Cardiac fibroblast (primary cell): ENCODE data around the gene FUT9.

Source experiments
- DNase-seq, 2 donors: peaks; one replicate each; pipeline versions ENCODE4 v3.0.0 to v3.0.0-alpha.2; 2010; ENCODE audit warnings: low read depth in 2 of 2
- H3K4me3 ChIP-seq, 2 donors: replicated peaks in 1 of 2; 1 replicate in 1 of 2; 2 replicates in 1 of 2; pipeline ENCODE4 v1.5.1; 2011; ENCODE audit warnings: low read depth in 2 of 2, low read length in 2 of 2, mild to moderate bottlenecking in 2 of 2, moderate library complexity in 1 of 2
- TF ChIP-seq, protein P1 (sequence below): IDR thresholded peaks from one replicate; pipeline ENCODE4 v1.5.1; 2011; ENCODE audit warnings: low read depth, mild to moderate bottlenecking, low read length, inconsistent platforms

Gene FUT9

GRCh38 chr6:96075826-96076225 is 60.1 kb downstream of the FUT9 start:
- no peak for DNase-seq
- TF ChIP-seq, protein P1, sequence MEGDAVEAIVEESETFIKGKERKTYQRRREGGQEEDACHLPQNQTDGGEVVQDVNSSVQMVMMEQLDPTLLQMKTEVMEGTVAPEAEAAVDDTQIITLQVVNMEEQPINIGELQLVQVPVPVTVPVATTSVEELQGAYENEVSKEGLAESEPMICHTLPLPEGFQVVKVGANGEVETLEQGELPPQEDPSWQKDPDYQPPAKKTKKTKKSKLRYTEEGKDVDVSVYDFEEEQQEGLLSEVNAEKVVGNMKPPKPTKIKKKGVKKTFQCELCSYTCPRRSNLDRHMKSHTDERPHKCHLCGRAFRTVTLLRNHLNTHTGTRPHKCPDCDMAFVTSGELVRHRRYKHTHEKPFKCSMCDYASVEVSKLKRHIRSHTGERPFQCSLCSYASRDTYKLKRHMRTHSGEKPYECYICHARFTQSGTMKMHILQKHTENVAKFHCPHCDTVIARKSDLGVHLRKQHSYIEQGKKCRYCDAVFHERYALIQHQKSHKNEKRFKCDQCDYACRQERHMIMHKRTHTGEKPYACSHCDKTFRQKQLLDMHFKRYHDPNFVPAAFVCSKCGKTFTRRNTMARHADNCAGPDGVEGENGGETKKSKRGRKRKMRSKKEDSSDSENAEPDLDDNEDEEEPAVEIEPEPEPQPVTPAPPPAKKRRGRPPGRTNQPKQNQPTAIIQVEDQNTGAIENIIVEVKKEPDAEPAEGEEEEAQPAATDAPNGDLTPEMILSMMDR = no peak
- no peak overlapping the region for H3K4me3 ChIP-seq

- TF ChIP-seq, protein P1 = no peak
- H3K4me3 ChIP-seq = no peak overlapping the region
- DNase-seq = no peak
Observed at GRCh38 chr6:96086745-96087144, 71.0 kb downstream of the FUT9 start.

- DNase-seq = no peak
- no peak overlapping the region for H3K4me3 ChIP-seq
- TF ChIP-seq, protein P1 = no peak
Observed at GRCh38 chr6:96089173-96089572, 73.4 kb downstream of the FUT9 start.

GRCh38 chr6:96094077-96094476 is 78.3 kb downstream of the FUT9 start:
- no peak for DNase-seq
- no peak overlapping the region for H3K4me3 ChIP-seq
- TF ChIP-seq, protein P1 = no peak

DNA sequence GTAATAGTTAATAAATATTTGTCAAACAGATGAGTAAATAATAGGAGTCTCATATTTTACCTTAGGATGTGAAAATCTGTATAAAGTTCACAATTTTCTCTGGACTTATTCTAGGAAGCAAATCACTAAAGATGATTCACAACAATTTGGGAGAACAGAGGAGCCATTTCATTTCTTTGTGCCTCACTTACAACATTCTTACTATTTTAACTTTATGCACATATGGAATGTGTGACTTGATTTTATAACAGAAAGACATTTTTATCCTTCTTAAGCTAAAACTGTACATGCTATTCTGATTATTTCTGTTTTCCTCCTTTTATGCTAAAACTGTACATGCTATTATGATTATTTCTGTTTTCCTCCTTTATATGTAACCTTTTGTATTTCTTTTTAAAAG is 83.3 kb downstream of the FUT9 start:
- no peak overlapping the region for H3K4me3 ChIP-seq
- TF ChIP-seq, protein P1 = no peak
- DNase-seq = no peak

DNA sequence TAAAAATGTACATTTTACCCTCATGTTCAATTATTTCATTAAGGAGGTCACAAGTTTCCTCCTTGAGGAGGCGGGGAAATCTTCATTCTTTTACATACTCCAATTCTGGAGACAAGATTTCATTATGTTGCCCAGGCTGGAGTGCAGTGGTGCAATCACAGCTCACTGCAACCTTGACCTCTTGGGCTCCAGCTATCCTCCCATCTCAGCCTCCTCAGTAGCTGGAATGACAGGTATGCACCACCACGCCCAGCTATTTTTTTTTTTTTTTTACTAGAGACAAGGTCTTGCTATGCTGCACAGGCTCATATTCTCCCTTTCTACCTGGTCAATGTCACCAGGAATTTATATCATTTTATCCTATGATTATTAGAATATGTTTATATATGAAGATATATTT is 85.8 kb downstream of the FUT9 start:
- DNase-seq = no peak
- no peak overlapping the region for H3K4me3 ChIP-seq
- TF ChIP-seq, protein P1 = no peak

DNA sequence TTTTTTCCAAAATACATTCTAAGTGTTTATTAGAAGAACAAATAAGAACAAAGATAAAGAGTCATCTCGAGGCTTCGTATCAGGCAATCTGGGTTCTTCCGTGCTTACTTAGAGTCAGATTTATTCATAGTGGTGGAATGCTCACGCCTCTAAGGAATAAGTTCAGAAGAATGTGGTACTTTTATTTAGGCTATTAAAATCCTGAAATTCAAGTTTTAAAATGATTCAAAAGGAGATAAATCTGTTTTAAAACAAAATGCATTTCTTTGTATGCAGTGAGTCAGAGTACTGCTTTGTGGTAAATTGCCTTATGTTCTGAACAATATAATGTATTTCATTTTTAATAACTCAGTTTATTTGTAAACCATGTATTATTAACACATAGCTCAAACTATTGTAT is 89.1 kb downstream of the FUT9 start:
- DNase-seq = no peak
- TF ChIP-seq, protein P1 = no peak
- H3K4me3 ChIP-seq = no peak overlapping the region
